Fibroblast of lung (primary cell): ENCODE data around the gene OSGIN1.

Experiments used
- EZH2 ChIP-seq: IDR thresholded peaks from 2 replicates; pipeline ENCODE4 v1.5.1; 2012; ENCODE audit warnings: low read length, control low read depth, mild to moderate bottlenecking; ENCODE audit errors: missing control alignments
- TF ChIP-seq, protein P1 (sequence below), 2 donors: IDR thresholded peaks in 1 of 2; conservative IDR thresholded peaks in 1 of 2; 1 replicate in 1 of 2; 2 replicates in 1 of 2; pipeline ENCODE4 v1.5.1; 2011 to 2012; ENCODE audit warnings: low read length in 2 of 2, control low read depth in 1 of 2, inconsistent platforms in 1 of 2, low read depth in 1 of 2, mild to moderate bottlenecking in 1 of 2

DNA sequence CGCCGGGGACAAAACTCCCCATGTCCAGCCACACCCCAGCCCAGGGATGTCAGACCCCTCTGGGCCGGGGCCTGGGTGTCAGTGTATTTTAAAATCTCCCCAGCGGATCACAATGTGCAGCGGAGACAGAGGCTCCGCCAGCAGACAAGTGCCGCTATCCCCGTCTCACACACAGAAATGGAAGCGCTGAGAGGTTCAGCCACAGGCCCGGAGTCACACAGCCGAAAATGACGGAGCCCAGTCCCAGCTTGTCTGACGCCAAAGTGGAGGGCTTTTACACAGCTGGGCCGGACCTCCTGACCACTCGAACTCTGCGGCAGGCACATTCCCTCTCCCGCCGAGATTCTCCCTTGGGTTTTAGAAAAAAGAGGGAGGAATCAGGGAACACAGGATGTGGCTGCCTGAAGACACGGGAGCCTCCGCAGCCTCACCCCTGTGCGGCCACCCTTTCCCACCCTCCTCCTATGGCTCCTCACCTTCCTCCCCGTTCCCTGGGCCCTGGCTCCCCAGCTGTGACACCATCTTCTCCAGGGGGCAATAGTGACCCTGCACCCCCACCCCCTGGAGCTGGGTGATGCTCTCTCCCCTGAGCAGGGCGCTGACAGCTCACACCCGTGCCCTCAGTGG, 6.8 kb upstream of the OSGIN1 start:
- TF ChIP-seq, protein P1, sequence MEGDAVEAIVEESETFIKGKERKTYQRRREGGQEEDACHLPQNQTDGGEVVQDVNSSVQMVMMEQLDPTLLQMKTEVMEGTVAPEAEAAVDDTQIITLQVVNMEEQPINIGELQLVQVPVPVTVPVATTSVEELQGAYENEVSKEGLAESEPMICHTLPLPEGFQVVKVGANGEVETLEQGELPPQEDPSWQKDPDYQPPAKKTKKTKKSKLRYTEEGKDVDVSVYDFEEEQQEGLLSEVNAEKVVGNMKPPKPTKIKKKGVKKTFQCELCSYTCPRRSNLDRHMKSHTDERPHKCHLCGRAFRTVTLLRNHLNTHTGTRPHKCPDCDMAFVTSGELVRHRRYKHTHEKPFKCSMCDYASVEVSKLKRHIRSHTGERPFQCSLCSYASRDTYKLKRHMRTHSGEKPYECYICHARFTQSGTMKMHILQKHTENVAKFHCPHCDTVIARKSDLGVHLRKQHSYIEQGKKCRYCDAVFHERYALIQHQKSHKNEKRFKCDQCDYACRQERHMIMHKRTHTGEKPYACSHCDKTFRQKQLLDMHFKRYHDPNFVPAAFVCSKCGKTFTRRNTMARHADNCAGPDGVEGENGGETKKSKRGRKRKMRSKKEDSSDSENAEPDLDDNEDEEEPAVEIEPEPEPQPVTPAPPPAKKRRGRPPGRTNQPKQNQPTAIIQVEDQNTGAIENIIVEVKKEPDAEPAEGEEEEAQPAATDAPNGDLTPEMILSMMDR (conservative IDR thresholded peaks at IDR 0.05 in 1 of 2, IDR thresholded peaks at IDR 0.05 in 1 of 2; ENCODE audit: low read depth in 1 of 2, low read length in 2 of 2) = no peak
- no peak for TF ChIP-seq EZH2
